Measurements from ENCODE around the gene LY9.

The LY9 gene

DNA sequence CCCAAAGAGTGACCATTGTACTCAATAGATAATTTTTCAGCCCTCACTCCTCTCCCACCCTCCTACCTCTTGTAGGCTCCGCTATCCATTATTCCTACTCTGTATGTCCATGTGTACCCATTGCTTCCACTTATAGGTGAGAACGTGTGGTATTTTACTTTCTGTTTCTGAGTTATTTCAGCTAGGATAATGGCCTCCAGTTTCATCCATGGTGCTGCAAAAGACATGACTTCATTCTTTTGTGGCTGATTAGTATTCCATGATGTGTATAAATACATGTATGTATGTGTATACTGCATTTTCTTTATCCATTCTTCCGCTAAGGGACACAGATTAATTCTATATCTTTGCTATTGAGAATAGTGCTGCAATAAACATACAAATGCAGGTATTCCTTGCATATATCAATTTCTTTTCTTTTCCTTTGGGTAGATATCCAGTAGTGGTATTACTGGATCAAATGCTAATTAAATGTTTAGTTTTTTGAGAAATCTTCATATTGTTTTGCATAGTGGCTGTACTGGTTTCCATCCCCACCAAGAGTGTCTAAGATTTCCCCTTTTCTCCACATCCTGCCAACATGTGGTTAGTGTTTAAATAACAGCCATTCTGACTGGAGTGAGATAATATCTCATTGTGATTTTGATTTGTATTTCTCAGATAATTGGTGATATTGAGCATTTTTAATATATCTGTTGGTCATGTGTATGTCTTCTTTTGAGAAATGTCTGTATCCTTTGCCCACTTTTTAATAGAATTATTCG lies 4.9 kb downstream of the LY9 start:
- H3K9me3 ChIP-seq (ENCODE audit: severe bottlenecking) = no peaks in the 10 kb centered on the region
- DNase-seq (ENCODE audit: low spot score) = no peak
- no peak for ATAC-seq (ENCODE audit: low read depth)
- H3K27me3 ChIP-seq (ENCODE audit: insufficient read depth, poor library complexity, severe bottlenecking) = no peaks in the 10 kb centered on the region
- H3K36me3 ChIP-seq (ENCODE audit: low read depth) = no peaks in the 10 kb centered on the region
- no peaks in the 10 kb centered on the region for H3K4me1 ChIP-seq (ENCODE audit: insufficient read depth, poor library complexity, severe bottlenecking)
- H3K27ac ChIP-seq (ENCODE audit: poor library complexity, severe bottlenecking) = no peak overlapping the region
- TF ChIP-seq, protein P1, sequence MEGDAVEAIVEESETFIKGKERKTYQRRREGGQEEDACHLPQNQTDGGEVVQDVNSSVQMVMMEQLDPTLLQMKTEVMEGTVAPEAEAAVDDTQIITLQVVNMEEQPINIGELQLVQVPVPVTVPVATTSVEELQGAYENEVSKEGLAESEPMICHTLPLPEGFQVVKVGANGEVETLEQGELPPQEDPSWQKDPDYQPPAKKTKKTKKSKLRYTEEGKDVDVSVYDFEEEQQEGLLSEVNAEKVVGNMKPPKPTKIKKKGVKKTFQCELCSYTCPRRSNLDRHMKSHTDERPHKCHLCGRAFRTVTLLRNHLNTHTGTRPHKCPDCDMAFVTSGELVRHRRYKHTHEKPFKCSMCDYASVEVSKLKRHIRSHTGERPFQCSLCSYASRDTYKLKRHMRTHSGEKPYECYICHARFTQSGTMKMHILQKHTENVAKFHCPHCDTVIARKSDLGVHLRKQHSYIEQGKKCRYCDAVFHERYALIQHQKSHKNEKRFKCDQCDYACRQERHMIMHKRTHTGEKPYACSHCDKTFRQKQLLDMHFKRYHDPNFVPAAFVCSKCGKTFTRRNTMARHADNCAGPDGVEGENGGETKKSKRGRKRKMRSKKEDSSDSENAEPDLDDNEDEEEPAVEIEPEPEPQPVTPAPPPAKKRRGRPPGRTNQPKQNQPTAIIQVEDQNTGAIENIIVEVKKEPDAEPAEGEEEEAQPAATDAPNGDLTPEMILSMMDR (IDR thresholded peaks at IDR 0.05; ENCODE audit: poor library complexity, severe bottlenecking) = no peak
- H3K4me3 ChIP-seq (ENCODE audit: severe bottlenecking) = no peak overlapping the region

DNA sequence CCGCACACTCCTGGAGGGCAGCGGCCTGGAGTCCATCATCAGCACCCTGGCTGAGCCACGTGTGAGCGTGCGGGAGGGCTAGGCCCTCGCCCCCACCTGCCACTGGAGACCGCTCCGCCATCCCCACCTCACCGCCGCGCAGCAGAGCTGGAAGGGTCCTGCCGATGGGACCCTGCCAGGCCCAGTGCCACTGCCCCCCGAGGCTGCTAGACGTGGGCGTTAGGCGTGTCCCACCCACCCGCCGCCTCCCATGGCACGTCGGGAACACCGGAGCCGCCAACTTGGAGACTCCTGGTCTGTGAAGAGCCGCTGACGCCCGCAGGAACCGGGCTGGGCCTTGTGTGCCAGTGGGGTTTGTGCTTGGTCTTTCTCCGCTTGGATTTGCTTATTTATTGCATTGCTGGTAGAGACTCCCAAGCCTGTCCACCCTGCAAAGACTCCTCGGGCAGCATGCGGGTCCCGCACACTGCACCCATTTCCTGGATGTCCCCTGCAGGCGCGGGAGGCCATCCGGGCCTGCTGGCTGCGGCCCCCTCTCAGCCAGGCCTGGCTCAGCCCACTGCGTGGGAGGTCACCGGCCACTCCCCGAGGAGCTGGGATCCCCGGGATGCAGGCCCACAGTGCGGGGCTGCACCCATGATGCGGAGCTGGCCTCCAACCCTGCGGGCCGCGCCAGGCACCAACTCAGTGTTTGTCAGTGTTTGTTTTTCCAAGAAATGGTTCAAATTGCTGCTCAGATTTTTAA lies 6.0 kb downstream of the LY9 start:
- H3K9me3 ChIP-seq (ENCODE audit: severe bottlenecking) = no peaks in the 10 kb centered on the region
- no peaks in the 10 kb centered on the region for H3K36me3 ChIP-seq (ENCODE audit: low read depth)
- no peak for ATAC-seq (ENCODE audit: low read depth)
- no peaks in the 10 kb centered on the region for H3K27me3 ChIP-seq (ENCODE audit: insufficient read depth, poor library complexity, severe bottlenecking)
- H3K4me1 ChIP-seq (ENCODE audit: insufficient read depth, poor library complexity, severe bottlenecking) = no peaks in the 10 kb centered on the region
- TF ChIP-seq, protein P1 (IDR thresholded peaks at IDR 0.05; ENCODE audit: poor library complexity, severe bottlenecking) = no peak
- no peak overlapping the region for H3K27ac ChIP-seq (ENCODE audit: poor library complexity, severe bottlenecking)
- H3K4me3 ChIP-seq (ENCODE audit: severe bottlenecking) = no peak overlapping the region
- no peak for DNase-seq (ENCODE audit: low spot score)

DNA sequence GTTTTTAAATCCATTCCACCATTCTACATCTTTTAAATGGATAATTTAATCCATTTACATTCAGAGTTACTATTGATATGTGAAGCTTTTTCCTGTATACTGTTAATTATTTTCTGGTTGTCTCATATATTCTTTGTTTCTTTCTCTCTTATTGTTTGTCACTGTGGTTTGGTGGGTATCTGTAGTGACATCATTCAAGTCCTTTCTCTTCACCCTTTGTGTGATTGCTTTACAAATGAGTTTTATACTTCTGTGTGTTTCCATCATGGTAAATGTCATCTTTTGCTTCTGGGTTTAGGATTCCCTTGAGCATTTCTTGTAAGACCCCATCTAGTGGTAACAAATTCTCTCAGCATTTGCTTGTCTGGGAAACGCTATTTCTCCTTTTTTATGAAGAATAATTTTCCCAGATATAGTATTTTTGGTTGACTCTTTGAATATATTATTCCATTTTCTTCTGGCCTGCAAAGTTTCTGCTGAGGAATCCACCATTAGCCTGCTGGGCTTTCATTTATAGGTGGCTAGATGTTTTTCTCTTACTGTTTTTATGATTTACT lies 10.2 kb downstream of the LY9 start:
- Histone ChIP-seq H3K4me3 (ENCODE audit: severe bottlenecking) (no peak overlapping the region), H3K36me3 (ENCODE audit: low read depth) (no peaks in the 10 kb centered on the region), H3K27me3 (ENCODE audit: insufficient read depth, poor library complexity, severe bottlenecking) (no peaks in the 10 kb centered on the region), H3K9me3 (ENCODE audit: severe bottlenecking) (no peaks in the 10 kb centered on the region), H3K4me1 (ENCODE audit: insufficient read depth, poor library complexity, severe bottlenecking) (no peaks in the 10 kb centered on the region), H3K27ac (ENCODE audit: poor library complexity, severe bottlenecking) (no peak overlapping the region)
- ATAC-seq (ENCODE audit: low read depth) = no peak
- no peak for DNase-seq (ENCODE audit: low spot score)
- TF ChIP-seq, protein P1 (IDR thresholded peaks at IDR 0.05; ENCODE audit: poor library complexity, severe bottlenecking) = no peak

DNA sequence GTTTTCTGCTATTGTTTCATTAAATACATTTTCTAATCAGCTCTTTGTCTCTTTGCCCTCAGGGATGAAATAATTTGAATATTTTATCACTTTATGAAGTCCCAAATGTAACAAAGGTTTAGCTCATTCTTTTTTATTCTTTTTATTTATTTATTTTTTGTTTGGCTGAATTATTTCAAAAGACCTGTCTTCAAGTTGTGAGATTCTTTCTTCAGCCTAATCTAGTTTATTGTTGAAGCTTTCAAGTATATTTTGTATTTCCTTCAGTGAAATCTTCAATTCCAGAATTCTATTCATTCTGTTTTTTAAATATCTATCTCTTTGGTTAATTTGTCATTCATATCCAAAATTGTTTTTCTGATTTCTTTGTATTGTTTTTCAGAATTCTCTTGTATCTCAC lies 10.8 kb downstream of the LY9 start:
- no peaks in the 10 kb centered on the region for H3K36me3 ChIP-seq (ENCODE audit: low read depth)
- DNase-seq (ENCODE audit: low spot score) (no peak), ATAC-seq (ENCODE audit: low read depth) (no peak)
- no peaks in the 10 kb centered on the region for H3K4me1 ChIP-seq (ENCODE audit: insufficient read depth, poor library complexity, severe bottlenecking)
- H3K4me3 ChIP-seq (ENCODE audit: severe bottlenecking) = no peak overlapping the region
- no peaks in the 10 kb centered on the region for H3K27me3 ChIP-seq (ENCODE audit: insufficient read depth, poor library complexity, severe bottlenecking)
- H3K27ac ChIP-seq (ENCODE audit: poor library complexity, severe bottlenecking) = no peak overlapping the region
- H3K9me3 ChIP-seq (ENCODE audit: severe bottlenecking) = no peaks in the 10 kb centered on the region
- TF ChIP-seq, protein P1 (IDR thresholded peaks at IDR 0.05; ENCODE audit: poor library complexity, severe bottlenecking) = no peak
